ENCODE results near the gene CALD1.

CALD1 gene

GRCh38 chr7:134827889-134828288 is 48.5 kb downstream of the CALD1 start:
- TF ChIP-seq CTCF (IDR thresholded peaks at IDR 0.05; ENCODE audit: low read length, missing control alignments): no peak
- DNase-seq (ENCODE audit: low read depth): peak; percentile 91
- H3K4me3 ChIP-seq (replicated peaks; ENCODE audit: low read depth, low read length): no peak overlapping the region

- no peak for TF ChIP-seq CTCF (IDR thresholded peaks at IDR 0.05; ENCODE audit: low read length, missing control alignments)
- DNase-seq (ENCODE audit: low read depth): peak; percentile 80
- no peak overlapping the region for H3K4me3 ChIP-seq (replicated peaks; ENCODE audit: low read depth, low read length)
Measured at GRCh38 chr7:134828361-134828760, 48.9 kb downstream of the CALD1 start.

GRCh38 chr7:134829380-134829986 is 50.0 kb downstream of the CALD1 start:
- no peak for TF ChIP-seq CTCF (IDR thresholded peaks at IDR 0.05; ENCODE audit: low read length, missing control alignments)
- DNase-seq (ENCODE audit: low read depth): no peak
- no peak overlapping the region for H3K4me3 ChIP-seq (replicated peaks; ENCODE audit: low read depth, low read length)

- H3K4me3 ChIP-seq (replicated peaks; ENCODE audit: low read depth, low read length): no peak overlapping the region
- no peak for TF ChIP-seq CTCF (IDR thresholded peaks at IDR 0.05; ENCODE audit: low read length, missing control alignments)
- DNase-seq (ENCODE audit: low read depth): no peak
Measured at GRCh38 chr7:134831862-134832261, 52.4 kb downstream of the CALD1 start.

GRCh38 chr7:134832367-134832766 is 52.9 kb downstream of the CALD1 start:
- no peak for DNase-seq (ENCODE audit: low read depth)
- TF ChIP-seq CTCF (IDR thresholded peaks at IDR 0.05; ENCODE audit: low read length, missing control alignments): no peak
- no peak overlapping the region for H3K4me3 ChIP-seq (replicated peaks; ENCODE audit: low read depth, low read length)

GRCh38 chr7:134834689-134835462 is 55.4 kb downstream of the CALD1 start:
- no peak for TF ChIP-seq CTCF (IDR thresholded peaks at IDR 0.05; ENCODE audit: low read length, missing control alignments)
- H3K4me3 ChIP-seq (replicated peaks; ENCODE audit: low read depth, low read length): no peak overlapping the region
- peak; percentile 82 for DNase-seq (ENCODE audit: low read depth)

GRCh38 chr7:134835463-134835823 is 56.0 kb downstream of the CALD1 start:
- no peak for DNase-seq (ENCODE audit: low read depth)
- H3K4me3 ChIP-seq (replicated peaks; ENCODE audit: low read depth, low read length): no peak overlapping the region
- TF ChIP-seq CTCF (IDR thresholded peaks at IDR 0.05; ENCODE audit: low read length, missing control alignments): no peak
